ENCODE measurements around the gene SLC35E4.

SLC35E4 gene

DNA sequence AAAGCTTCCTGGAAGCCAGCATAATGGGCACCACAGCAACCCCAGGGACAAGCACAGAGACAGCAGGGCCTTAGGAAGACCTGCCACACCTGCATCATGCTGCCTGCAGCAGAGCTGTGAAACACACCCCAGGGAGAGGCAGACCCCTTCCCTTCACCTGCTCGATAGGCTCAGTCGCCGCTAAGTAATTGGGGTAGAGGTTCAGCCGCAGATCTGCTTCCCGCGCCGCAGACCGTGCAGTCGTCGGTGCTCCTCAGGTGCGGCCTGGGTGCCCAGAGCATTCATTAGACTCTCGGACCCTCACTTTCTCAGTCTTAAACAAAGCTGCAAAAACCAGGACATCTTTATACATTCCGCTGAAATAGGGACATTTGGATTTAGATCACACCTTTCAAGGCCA, 29.2 kb downstream of the SLC35E4 start:
- TF ChIP-seq, protein P1, sequence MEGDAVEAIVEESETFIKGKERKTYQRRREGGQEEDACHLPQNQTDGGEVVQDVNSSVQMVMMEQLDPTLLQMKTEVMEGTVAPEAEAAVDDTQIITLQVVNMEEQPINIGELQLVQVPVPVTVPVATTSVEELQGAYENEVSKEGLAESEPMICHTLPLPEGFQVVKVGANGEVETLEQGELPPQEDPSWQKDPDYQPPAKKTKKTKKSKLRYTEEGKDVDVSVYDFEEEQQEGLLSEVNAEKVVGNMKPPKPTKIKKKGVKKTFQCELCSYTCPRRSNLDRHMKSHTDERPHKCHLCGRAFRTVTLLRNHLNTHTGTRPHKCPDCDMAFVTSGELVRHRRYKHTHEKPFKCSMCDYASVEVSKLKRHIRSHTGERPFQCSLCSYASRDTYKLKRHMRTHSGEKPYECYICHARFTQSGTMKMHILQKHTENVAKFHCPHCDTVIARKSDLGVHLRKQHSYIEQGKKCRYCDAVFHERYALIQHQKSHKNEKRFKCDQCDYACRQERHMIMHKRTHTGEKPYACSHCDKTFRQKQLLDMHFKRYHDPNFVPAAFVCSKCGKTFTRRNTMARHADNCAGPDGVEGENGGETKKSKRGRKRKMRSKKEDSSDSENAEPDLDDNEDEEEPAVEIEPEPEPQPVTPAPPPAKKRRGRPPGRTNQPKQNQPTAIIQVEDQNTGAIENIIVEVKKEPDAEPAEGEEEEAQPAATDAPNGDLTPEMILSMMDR (conservative IDR thresholded peaks at IDR 0.05; ENCODE audit: control insufficient read depth, insufficient read depth, low read depth, low read length) = no peak

DNA sequence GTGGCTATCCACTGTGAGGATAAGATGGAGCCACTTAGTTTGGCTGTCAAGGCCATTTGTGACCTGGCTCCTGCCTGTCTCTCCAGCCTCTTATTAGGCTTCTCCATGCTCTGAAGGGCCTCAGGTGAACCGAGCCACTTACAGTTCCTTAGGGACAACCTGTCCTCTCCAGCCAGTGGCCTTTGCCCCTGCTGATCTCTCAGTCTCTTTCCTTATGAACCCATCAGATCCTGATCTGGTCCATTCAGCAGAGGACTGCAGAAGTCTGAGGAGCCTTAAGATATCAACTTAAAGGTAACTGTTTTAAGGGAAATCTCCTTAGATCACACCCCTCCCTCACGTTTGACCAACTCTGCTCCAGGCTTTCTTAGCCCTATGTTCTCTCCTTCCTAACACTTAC, 29.7 kb downstream of the SLC35E4 start:
- TF ChIP-seq, protein P1 (conservative IDR thresholded peaks at IDR 0.05; ENCODE audit: control insufficient read depth, insufficient read depth, low read depth, low read length) = no peak
- no peak for DNase-seq (ENCODE audit: low read depth)
- H3K4me3 ChIP-seq (ENCODE audit: control insufficient read depth, low read depth, low read length) = no peak overlapping the region

More for the DNA sequence above, 29.2 kb downstream of the SLC35E4 start:
- H3K4me3 ChIP-seq (ENCODE audit: control insufficient read depth, low read depth, low read length) = no peak overlapping the region
- no peak for DNase-seq (ENCODE audit: low read depth)

DNA sequence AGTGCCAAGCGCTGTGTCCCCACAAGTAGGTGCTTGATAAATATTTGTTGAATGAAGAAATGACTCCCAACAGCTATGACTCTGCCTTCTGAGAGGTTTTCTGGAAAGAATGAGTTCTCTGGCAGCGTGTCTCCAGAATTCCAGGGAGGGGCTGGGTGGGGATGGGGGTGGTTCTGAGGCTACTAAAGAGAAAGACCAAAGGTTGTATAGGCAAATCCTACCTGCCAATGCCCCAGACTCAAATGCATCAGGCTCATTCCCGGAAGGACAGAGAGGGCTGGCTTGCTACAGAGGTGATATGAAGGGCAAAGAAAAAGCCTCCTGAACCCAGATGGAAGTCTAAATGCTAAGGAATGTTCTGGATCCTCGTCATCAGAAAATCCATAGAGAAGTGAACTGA, 30.2 kb downstream of the SLC35E4 start:
- no peak overlapping the region for H3K4me3 ChIP-seq (ENCODE audit: control insufficient read depth, low read depth, low read length)
- DNase-seq (ENCODE audit: low read depth) = no peak
- TF ChIP-seq, protein P1 (conservative IDR thresholded peaks at IDR 0.05; ENCODE audit: control insufficient read depth, insufficient read depth, low read depth, low read length) = no peak

DNA sequence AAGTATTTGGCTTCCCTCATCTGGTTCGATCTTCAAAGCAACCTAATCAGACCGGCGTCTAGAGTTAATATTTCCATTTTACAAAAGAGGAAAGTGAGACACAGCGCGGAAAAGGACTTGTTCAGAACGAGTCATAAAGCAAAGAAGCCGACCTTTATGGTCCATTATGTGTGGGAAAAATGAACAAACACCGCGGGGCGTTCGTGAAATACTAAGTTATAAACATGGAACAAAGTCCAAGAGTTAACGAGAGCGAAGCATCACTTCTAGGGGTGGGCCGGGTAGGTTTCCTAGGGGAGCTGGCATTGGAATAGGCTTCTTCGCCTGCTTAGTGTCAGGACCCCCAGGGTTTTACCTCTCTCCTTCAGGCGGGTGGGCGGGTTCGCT, 31.5 kb downstream of the SLC35E4 start:
- peak overlapping the region; percentile 85 for H3K4me3 ChIP-seq (ENCODE audit: control insufficient read depth, low read depth, low read length)
- TF ChIP-seq, protein P1 (conservative IDR thresholded peaks at IDR 0.05; ENCODE audit: control insufficient read depth, insufficient read depth, low read depth, low read length) = no peak
- no peak for DNase-seq (ENCODE audit: low read depth)

DNA sequence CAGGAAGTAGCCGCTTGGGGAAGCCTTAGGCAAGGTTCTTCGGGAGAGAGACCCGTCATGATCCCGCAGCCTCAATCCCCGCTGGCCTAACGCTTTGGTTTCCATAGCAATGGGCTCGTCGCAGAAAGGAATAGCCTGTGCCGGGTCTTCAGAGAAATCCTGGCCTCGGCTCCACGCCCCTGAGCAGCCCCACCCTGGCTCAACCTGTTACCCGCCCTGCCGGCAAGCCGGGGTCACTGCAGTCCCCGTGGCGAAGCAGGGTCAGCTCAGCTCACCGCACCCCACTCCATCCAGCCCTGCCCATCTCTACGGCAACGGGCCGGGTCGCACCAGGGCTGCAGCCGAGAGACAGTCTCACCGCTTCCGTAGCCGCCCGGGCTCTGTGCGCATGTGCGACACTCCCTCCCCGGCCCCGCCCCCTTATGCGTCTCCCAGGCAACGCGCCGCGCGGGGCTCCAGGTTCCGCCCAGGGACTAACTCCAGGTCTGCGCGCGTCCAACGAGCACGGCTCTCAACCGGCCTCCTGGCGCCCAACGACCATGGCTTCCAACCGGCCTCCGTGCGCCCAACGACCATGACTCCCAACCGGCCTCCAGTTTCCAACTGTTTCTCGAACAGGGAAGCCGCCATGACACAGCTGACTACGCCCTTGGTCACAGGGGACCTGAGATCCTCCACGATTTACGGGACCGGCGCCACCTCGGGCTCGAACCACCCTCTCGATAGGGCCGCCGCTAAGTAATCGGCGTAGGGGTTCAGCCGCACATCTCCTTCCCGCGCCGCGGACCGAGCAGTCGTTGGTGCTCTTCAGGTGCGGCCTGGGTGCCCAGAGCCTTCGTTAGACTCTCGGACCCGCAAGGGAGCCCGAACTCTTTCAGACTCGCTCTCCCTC, 32.2 kb downstream of the SLC35E4 start, which contains the start of gene DUSP18:
Gene DUSP18 (minus strand): TSS at position 382 of the 892 bp plus-strand sequence. CDS start 3,872 bp downstream, outside the sequence.
- peak within 1 kb of the TSS; percentile 85 for H3K4me3 ChIP-seq (ENCODE audit: control insufficient read depth, low read depth, low read length)
- peak; percentile 85 for DNase-seq (ENCODE audit: low read depth)
- TF ChIP-seq, protein P1 (conservative IDR thresholded peaks at IDR 0.05; ENCODE audit: control insufficient read depth, insufficient read depth, low read depth, low read length) = no peak

DNA sequence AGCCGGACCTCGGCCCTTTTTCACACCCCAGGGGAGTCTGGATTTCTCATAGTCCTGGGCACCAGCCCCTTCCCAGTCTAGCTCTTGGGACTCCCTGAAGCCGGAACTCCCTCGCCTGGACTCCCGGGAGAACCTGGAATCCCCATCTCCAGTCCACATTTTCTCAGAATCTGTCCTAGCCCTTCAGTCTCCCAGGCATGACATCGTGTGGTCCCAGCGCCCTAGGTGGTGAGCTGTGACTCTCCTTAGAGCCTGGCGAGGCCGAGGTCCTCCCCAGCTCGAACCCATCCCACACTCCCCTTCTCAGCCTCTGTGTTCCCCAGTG, 32.8 kb downstream of the SLC35E4 start:
- TF ChIP-seq, protein P1 (conservative IDR thresholded peaks at IDR 0.05; ENCODE audit: control insufficient read depth, insufficient read depth, low read depth, low read length) = no peak
- no peak for DNase-seq (ENCODE audit: low read depth)
- peak overlapping the region; percentile 85 for H3K4me3 ChIP-seq (ENCODE audit: control insufficient read depth, low read depth, low read length)

All from fibroblast of mammary gland (primary cell).